AG10803 (cell line): ENCODE measurements around the gene STK32C.
"Not testable (repeated sequence)": the region's sequence is repeated elsewhere in the genome, so short reads cannot be mapped to it uniquely, and the experiment has no call there.

ENCODE experiments used
- DNase-seq: peaks from one replicate; pipeline ENCODE4 v3.0.0; 2010; ENCODE audit warnings: low read depth
- H3K4me3 ChIP-seq: 2 replicates; pipeline ENCODE4 v1.5.1; 2011; ENCODE audit warnings: mild to moderate bottlenecking, low read length, control low read depth
- TF ChIP-seq, protein P1 (sequence below): conservative IDR thresholded peaks from 2 replicates; pipeline ENCODE4 v1.5.1; 2011; ENCODE audit warnings: mild to moderate bottlenecking, low read length, control low read depth, inconsistent platforms

Gene STK32C

GRCh38 chr10:132299371-132300336 lies 8.1 kb downstream of the STK32C start:
- no peak overlapping the region for H3K4me3 ChIP-seq
- DNase-seq: no peak
- TF ChIP-seq, protein P1, sequence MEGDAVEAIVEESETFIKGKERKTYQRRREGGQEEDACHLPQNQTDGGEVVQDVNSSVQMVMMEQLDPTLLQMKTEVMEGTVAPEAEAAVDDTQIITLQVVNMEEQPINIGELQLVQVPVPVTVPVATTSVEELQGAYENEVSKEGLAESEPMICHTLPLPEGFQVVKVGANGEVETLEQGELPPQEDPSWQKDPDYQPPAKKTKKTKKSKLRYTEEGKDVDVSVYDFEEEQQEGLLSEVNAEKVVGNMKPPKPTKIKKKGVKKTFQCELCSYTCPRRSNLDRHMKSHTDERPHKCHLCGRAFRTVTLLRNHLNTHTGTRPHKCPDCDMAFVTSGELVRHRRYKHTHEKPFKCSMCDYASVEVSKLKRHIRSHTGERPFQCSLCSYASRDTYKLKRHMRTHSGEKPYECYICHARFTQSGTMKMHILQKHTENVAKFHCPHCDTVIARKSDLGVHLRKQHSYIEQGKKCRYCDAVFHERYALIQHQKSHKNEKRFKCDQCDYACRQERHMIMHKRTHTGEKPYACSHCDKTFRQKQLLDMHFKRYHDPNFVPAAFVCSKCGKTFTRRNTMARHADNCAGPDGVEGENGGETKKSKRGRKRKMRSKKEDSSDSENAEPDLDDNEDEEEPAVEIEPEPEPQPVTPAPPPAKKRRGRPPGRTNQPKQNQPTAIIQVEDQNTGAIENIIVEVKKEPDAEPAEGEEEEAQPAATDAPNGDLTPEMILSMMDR: no peak

GRCh38 chr10:132298038-132298881 lies 9.5 kb downstream of the STK32C start:
- TF ChIP-seq, protein P1: no peak
- no peak overlapping the region for H3K4me3 ChIP-seq
- no peak for DNase-seq

GRCh38 chr10:132297526-132297925 lies 10.2 kb downstream of the STK32C start:
- no peak for DNase-seq
- H3K4me3 ChIP-seq: no peak overlapping the region
- TF ChIP-seq, protein P1: no peak

GRCh38 chr10:132296666-132297443 lies 10.9 kb downstream of the STK32C start:
- DNase-seq: no peak
- TF ChIP-seq, protein P1: no peak
- no peak overlapping the region for H3K4me3 ChIP-seq

GRCh38 chr10:132295481-132295880 lies 12.3 kb downstream of the STK32C start:
- H3K4me3 ChIP-seq, DNase-seq: not testable (repeated sequence)

DNA sequence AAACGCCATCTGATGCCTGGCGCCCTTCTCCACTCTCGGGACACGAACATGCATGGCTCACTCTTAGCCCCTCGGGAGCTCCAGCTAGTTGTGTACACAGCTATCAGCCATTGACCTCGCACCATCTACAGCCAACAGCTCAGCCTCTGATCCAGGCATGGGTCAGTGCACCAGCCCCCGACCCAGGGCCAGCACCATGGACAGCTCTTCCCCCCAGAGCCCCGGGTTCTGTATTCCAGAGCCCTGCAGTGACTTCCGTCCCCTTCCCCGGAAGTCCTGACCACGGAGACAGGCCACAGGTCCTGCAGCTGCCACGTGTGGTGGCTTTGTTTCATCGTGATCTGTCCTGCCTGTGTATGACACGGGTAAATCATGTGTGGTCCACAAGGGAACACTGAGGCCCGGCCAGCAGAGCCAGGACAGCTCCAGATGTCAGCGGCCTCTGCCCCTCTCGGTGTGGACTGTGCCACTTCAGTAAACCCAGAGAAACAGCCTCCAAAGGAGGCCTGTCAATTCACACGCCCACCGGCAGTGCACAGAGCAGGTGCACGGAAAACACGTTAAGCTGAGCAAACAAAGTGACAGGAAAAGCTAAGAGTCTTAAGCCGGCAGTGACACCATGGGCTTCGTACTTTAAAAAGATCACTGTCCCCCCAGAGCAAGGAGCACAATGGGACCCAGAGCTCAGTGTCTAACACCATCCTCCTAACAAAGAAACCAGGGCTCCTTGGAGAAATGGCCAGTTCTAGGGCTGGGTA lies 13.0 kb downstream of the STK32C start:
- TF ChIP-seq, protein P1: no peak
- DNase-seq: no peak
- H3K4me3 ChIP-seq: no peak overlapping the region
